Activated CD8-positive, alpha-beta memory T cell treated with anti-CD3 and anti-CD28 coated beads for 36 hours (primary cell): ENCODE measurements around the gene DAB2IP. TPM values are rescaled to one million over a fixed set of nuclear protein-coding genes. Genes with fewer than 3 reads are reported as not detected.

Experiments used
- CTCF ChIA-PET: fragments of 350-600 bp; sonication (Branson Sonifier 250); formaldehyde crosslinking; loops from one replicate; lab custom pipeline; 2021; ENCODE audit warnings: antibody characterized with exemption; lab: Charles Lee
- POLR2A ChIA-PET: fragments of 350-600 bp; sonication (Branson Sonifier 250); formaldehyde crosslinking; loops from one replicate; lab custom pipeline; 2021; ENCODE audit warnings: antibody characterized with exemption; lab: Charles Lee
- total RNA-seq, 2 experiments: library from RNA; stranded (reverse); gene quantifications; one replicate each; pipeline ENCODE4 v1.2.3, GENCODE V29; 2021

Gene DAB2IP
- total RNA-seq, 2 experiments from 2014 or later, result 0.08 to 0.38 TPM

- CTCF ChIA-PET, result interaction anchor here (1.2 kb wide), 1 partner anchor 11 kb away, joined by 3 read pairs; no protein-coding TSS in a partner anchor
These were observed 39.3 kb downstream of the DAB2IP start for GRCh38 chr9:121690766-121691165.

GRCh38 chr9:121691890-121692289 lies 40.5 kb downstream of the DAB2IP start:
- CTCF ChIA-PET, result no interaction called here
- POLR2A ChIA-PET, result no interaction called here

More at GRCh38 chr9:121690766-121691165, 39.3 kb downstream of the DAB2IP start:
- POLR2A ChIA-PET, result no interaction called here

DNA sequence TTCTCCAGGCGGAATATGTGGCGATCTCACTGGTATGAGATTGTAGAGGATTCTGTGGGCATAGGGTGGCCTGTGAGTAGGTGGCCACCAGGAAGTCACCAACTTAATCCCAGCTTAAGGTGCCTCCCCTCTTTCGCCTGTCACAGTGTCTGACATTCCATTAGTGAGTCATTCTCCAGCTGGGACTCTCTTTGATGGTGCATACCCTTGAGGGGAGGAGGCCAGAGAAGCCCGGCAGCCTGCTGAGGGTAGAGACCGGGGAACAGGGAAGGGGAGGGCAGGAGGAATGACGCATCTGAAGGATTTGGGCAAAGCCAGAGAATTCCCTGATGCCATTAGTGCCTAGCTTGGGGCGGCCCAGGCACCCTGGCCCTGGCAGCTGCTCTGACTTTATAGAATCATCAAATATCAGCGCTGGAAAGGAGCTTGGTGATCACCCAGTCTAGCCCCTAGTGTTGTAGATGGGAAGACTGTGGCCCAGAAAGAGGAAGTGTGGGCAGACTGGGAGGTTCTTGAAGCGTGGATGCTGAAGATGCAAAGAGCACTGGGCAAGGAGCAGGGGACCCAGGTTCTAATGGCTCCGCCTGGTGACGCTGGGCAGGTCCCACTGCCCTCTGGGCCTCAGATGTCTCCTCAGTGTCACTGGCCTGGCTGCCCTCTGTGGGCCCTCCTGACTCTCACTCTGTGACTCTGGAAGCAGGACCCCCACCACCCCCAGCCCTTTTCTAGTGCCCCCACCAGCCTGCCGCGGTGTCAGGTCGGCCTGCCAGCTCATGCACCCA lies 41.4 kb downstream of the DAB2IP start:
- CTCF ChIA-PET, result interaction anchor here (1.5 kb wide), 1 partner anchor 9 kb away, joined by 4 read pairs; no protein-coding TSS in a partner anchor

GRCh38 chr9:121693388-121693670 lies 41.9 kb downstream of the DAB2IP start:
- POLR2A ChIA-PET, result no interaction called here
- CTCF ChIA-PET, result interaction anchor here (1.5 kb wide), 1 partner anchor 9 kb away, joined by 4 read pairs; no protein-coding TSS in a partner anchor

More for the DNA sequence above, 41.4 kb downstream of the DAB2IP start:
- POLR2A ChIA-PET, result no interaction called here

DNA sequence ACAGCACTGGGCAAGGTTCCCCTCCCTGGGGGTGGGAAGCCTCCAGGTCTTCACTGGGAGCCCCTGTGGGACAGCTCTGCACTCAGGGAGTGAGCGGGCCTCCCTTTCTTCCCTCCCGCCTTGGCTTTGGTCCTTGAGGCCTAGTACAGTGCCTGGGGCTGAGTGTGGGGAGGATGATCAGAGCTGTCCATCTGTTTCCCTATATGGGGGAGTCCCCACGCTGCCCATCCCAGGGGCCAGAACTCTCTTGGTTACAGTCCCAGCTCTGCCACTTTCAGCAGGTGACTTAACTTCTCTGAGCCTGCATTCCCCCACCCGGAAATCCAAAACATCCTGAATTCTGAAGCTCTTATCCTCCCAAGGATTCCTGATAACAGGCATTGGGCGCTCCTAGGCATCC lies 42.6 kb downstream of the DAB2IP start:
- ChIA-PET POLR2A (no interaction called here), CTCF (interaction anchor here (1.5 kb wide), 1 partner anchor 10 kb away, joined by 4 read pairs; no protein-coding TSS in a partner anchor)

- ChIA-PET POLR2A (no interaction called here), CTCF (interaction anchor here (1.5 kb wide), 1 partner anchor 11 kb away, joined by 4 read pairs; no protein-coding TSS in a partner anchor)
These were observed 43.2 kb downstream of the DAB2IP start for GRCh38 chr9:121694600-121694999.

- POLR2A ChIA-PET, result no interaction called here
These were observed 45.5 kb downstream of the DAB2IP start for GRCh38 chr9:121696930-121697329.

DNA sequence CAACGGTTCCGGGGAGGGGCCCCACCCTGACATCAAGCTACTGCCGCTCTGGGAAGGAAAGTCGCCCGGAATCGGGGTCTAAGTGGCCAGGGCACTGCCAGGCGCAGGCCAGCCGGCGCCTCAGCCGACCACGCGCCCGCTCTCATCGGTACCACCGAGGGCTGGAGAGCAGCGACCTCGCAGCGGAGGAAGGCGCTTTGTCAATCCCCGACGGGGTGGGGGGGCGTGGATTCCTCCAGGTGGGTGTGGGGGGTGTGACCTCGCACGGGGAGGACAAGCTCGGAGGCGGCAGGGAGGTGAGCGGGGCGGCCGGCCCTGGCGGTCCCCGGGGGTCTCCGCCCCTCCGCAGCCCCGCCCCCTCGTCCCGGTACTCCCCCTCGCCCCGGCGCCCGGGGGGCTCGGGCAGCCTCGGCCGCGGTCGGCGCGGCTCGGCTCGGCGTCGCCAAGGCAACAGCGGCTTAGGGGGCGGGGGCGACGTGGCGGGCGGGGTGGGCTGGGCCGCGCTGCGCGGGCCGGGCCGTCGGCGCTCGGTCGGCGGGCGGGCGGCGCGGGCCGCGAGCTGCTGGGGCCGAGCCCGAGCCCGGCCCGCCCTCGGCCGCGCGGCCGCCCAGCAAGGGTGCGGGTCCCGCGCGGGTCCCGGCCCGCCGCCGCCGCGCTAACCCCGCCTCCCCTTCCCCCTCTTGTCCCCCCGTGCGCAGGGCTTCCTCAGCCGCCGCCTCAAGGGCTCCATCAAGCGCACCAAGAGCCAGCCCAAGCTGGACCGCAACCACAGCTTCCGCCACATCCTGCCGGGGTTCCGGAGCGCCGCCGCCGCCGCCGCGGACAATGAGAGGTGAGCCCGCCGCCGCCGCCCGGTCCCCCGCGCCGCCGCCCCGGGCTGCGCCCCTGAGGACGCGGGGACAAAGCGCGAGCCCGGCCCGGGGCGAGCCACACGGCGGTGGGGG lies 47.5 kb downstream of the DAB2IP start:
- ChIA-PET CTCF (interaction anchor here (2.4 kb wide), 1 partner anchor 11 kb away, joined by 9 read pairs; no protein-coding TSS in a partner anchor), POLR2A (no interaction called here)

More at GRCh38 chr9:121696930-121697329, 45.5 kb downstream of the DAB2IP start:
- CTCF ChIA-PET, result interaction anchor here (1.2 to 2.4 kb wide), 2 partner anchors 9 to 15 kb away, joined by 3 to 9 read pairs; no protein-coding TSS in a partner anchor

- POLR2A ChIA-PET, result no interaction called here
- CTCF ChIA-PET, result no interaction called here
These were observed 48.2 kb downstream of the DAB2IP start for GRCh38 chr9:121699571-121700164.

GRCh38 chr9:121700165-121700831 lies 48.9 kb downstream of the DAB2IP start:
- CTCF ChIA-PET, result no interaction called here
- POLR2A ChIA-PET, result no interaction called here

- CTCF ChIA-PET, result no interaction called here
- POLR2A ChIA-PET, result no interaction called here
These were observed 49.5 kb downstream of the DAB2IP start for GRCh38 chr9:121700832-121701419.

DNA sequence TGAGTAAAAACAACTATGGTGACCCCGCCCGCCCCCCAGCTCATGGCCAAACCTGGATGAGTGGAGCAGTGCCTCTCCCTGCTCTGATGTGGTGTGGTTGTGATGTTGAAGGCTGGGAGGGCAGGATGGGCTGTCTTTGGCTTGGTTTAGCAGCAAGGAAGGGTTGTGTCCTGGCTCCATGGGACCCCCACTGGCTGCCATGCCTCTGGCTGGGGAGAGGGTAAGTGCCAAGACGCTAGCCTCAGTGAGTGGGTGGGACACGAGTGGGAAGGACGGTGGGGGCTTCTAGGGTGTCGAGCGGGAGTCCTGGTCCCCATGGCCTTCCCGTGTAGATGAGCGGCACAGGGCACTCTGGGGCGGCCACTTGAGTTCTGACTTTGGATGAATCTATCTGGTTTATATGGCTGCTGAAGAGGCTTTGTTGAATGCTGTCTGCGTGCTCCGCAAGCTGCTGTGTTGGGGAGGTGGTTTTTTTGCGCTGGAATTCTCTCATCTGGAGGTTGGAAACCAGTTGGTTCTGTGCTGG lies 50.4 kb downstream of the DAB2IP start:
- CTCF ChIA-PET, result no interaction called here

GRCh38 chr9:121703014-121703734 lies 51.7 kb downstream of the DAB2IP start:
- ChIA-PET CTCF (no interaction called here), POLR2A (no interaction called here)

More for the DNA sequence above, 50.4 kb downstream of the DAB2IP start:
- POLR2A ChIA-PET, result no interaction called here

DNA sequence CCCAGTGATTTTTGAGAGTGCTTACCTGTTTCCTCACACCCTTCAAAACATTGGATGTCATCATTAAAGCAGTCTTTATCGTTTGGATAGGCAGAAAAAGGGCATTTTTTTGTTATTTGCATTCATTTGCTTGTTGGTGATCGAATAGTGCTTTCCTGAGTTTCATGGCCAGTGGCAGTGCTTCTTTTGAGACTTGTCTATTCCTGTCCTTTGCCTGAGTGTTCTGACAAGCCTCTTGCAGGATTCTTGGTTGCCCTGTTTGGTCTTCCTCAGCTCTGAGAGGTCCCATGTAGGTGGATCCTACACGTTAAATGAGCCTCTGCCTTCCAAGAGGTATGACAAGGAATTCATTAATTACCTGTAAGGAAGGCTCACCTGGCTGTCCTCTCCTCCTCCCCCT lies 52.8 kb downstream of the DAB2IP start:
- POLR2A ChIA-PET, result no interaction called here
- CTCF ChIA-PET, result no interaction called here

GRCh38 chr9:121706149-121706750 lies 54.8 kb downstream of the DAB2IP start:
- ChIA-PET CTCF (no interaction called here), POLR2A (no interaction called here)

DNA sequence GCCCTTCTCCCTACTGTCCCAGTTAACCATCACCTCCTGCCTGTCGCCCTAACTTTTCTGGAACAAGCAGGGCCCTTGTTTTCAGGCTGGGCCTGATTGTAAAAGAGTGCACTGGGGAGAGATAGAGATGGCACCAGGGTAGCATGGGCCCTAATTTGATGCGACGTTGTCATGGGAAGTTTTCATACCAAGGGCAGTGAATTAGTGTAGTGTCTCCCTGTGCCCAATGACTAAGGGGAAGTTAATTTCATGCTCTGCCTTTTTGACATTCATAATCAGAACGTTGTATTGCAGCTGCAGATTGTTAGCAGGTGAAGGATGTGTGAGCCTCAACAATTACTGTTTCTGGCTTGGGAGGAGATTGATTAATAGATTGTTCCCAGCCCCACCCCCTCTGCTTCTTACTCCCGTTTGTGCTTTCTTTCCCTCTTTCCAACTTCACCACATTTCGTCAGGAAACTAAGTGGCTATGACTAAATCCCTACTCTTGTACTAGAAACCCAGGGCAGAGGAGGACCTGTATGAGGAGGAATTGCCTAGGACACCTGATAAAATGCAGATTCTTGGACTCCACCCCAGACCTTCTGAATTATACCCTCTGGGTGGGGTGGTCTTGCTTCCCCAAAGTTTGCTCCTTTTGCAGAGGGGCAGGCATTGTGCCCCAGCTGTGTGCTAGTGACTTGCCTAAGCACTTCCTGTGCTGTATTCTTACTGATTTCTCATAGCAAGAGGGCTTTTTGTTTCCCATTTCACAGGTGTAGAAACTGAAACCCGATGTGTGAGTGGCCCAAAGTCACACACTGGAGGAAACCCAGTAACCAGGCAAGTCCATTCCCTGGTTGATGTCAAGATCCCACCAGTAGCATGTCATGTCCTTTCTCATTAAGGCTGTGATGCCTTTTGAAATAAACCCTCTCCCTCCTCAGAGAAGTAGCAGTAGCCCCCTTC lies 56.3 kb downstream of the DAB2IP start:
- ChIA-PET CTCF (no interaction called here), POLR2A (no interaction called here)
